ENCODE measurements around the gene NDUFV3.
"Not testable (repeated sequence)": the region's sequence is repeated elsewhere in the genome, so short reads cannot be mapped to it uniquely, and the experiment has no call there.

Gene NDUFV3

GRCh38 chr21:42941696-42942085, 48.6 kb downstream of the NDUFV3 start:
- no peaks in the 10 kb centered on the region for H3K4me1 ChIP-seq (ENCODE audit: control insufficient read depth in 1 of 2, insufficient read depth in 2 of 2, low read length in 2 of 2)
- H3K27ac ChIP-seq (ENCODE audit: low read length), result no peak overlapping the region
- H3K9me3 ChIP-seq (ENCODE audit: control insufficient read depth in 1 of 2, low read length in 2 of 2), result no peaks in the 10 kb centered on the region
- no peaks in the 10 kb centered on the region for H3K27me3 ChIP-seq (ENCODE audit: low read depth, low read length)
- no peaks in the 10 kb centered on the region for H3K36me3 ChIP-seq (ENCODE audit: control insufficient read depth in 1 of 2, insufficient read depth in 2 of 2, low read length in 2 of 2)
- H3K4me3 ChIP-seq (ENCODE audit: low read depth in 1 of 2, low read length in 2 of 2), result no peak overlapping the region

- Histone ChIP-seq H3K36me3 (ENCODE audit: control insufficient read depth in 1 of 2, insufficient read depth in 2 of 2, low read length in 2 of 2) (no peaks in the 10 kb centered on the region), H3K9me3 (ENCODE audit: control insufficient read depth in 1 of 2, low read length in 2 of 2) (no peaks in the 10 kb centered on the region), H3K4me1 (ENCODE audit: control insufficient read depth in 1 of 2, insufficient read depth in 2 of 2, low read length in 2 of 2) (no peaks in the 10 kb centered on the region), H3K27ac (ENCODE audit: low read length) (no peak overlapping the region), H3K4me3 (ENCODE audit: low read depth in 1 of 2, low read length in 2 of 2) (no peak overlapping the region), H3K27me3 (ENCODE audit: low read depth, low read length) (no peaks in the 10 kb centered on the region)
Measured at GRCh38 chr21:42942244-42942643, 49.1 kb downstream of the NDUFV3 start.

GRCh38 chr21:42949094-42949755, 56.1 kb downstream of the NDUFV3 start:
- not testable (repeated sequence) for H3K27me3 ChIP-seq (ENCODE audit: low read depth, low read length); H3K27ac ChIP-seq (ENCODE audit: low read length); H3K4me3 ChIP-seq (ENCODE audit: low read depth in 1 of 2, low read length in 2 of 2); H3K9me3 ChIP-seq (ENCODE audit: control insufficient read depth in 1 of 2, low read length in 2 of 2); H3K4me1 ChIP-seq (ENCODE audit: control insufficient read depth in 1 of 2, insufficient read depth in 2 of 2, low read length in 2 of 2); H3K36me3 ChIP-seq (ENCODE audit: control insufficient read depth in 1 of 2, insufficient read depth in 2 of 2, low read length in 2 of 2)

- not testable (repeated sequence) for H3K27me3 ChIP-seq (ENCODE audit: low read depth, low read length); H3K4me3 ChIP-seq (ENCODE audit: low read depth in 1 of 2, low read length in 2 of 2); H3K4me1 ChIP-seq (ENCODE audit: control insufficient read depth in 1 of 2, insufficient read depth in 2 of 2, low read length in 2 of 2); H3K27ac ChIP-seq (ENCODE audit: low read length); H3K9me3 ChIP-seq (ENCODE audit: control insufficient read depth in 1 of 2, low read length in 2 of 2); H3K36me3 ChIP-seq (ENCODE audit: control insufficient read depth in 1 of 2, insufficient read depth in 2 of 2, low read length in 2 of 2)
Measured at GRCh38 chr21:42951193-42951592, 58.1 kb downstream of the NDUFV3 start.

- H3K27me3 ChIP-seq (ENCODE audit: low read depth, low read length), result no peaks in the 10 kb centered on the region
- H3K4me1 ChIP-seq (ENCODE audit: control insufficient read depth in 1 of 2, insufficient read depth in 2 of 2, low read length in 2 of 2), result no peaks in the 10 kb centered on the region
- no peak overlapping the region for H3K4me3 ChIP-seq (ENCODE audit: low read depth in 1 of 2, low read length in 2 of 2)
- H3K36me3 ChIP-seq (ENCODE audit: control insufficient read depth in 1 of 2, insufficient read depth in 2 of 2, low read length in 2 of 2), result no peaks in the 10 kb centered on the region
- H3K9me3 ChIP-seq (ENCODE audit: control insufficient read depth in 1 of 2, low read length in 2 of 2), result no peaks in the 10 kb centered on the region
- no peak overlapping the region for H3K27ac ChIP-seq (ENCODE audit: low read length)
Measured at GRCh38 chr21:42956824-42957630, 63.9 kb downstream of the NDUFV3 start.

- not testable (repeated sequence) for H3K36me3 ChIP-seq (ENCODE audit: control insufficient read depth in 1 of 2, insufficient read depth in 2 of 2, low read length in 2 of 2); H3K4me1 ChIP-seq (ENCODE audit: control insufficient read depth in 1 of 2, insufficient read depth in 2 of 2, low read length in 2 of 2); H3K4me3 ChIP-seq (ENCODE audit: low read depth in 1 of 2, low read length in 2 of 2); H3K27me3 ChIP-seq (ENCODE audit: low read depth, low read length); H3K27ac ChIP-seq (ENCODE audit: low read length); H3K9me3 ChIP-seq (ENCODE audit: control insufficient read depth in 1 of 2, low read length in 2 of 2)
Measured at GRCh38 chr21:42958122-42958521, 65.0 kb downstream of the NDUFV3 start.

GRCh38 chr21:42959728-42960127, 66.6 kb downstream of the NDUFV3 start:
- H3K27me3 ChIP-seq (ENCODE audit: low read depth, low read length), result no peaks in the 10 kb centered on the region
- H3K4me3 ChIP-seq (ENCODE audit: low read depth in 1 of 2, low read length in 2 of 2), result no peak overlapping the region
- H3K4me1 ChIP-seq (ENCODE audit: control insufficient read depth in 1 of 2, insufficient read depth in 2 of 2, low read length in 2 of 2), result no peaks in the 10 kb centered on the region
- H3K36me3 ChIP-seq (ENCODE audit: control insufficient read depth in 1 of 2, insufficient read depth in 2 of 2, low read length in 2 of 2), result no peaks in the 10 kb centered on the region
- no peaks in the 10 kb centered on the region for H3K9me3 ChIP-seq (ENCODE audit: control insufficient read depth in 1 of 2, low read length in 2 of 2)
- H3K27ac ChIP-seq (ENCODE audit: low read length), result no peak overlapping the region

GRCh38 chr21:42962380-42963007, 69.4 kb downstream of the NDUFV3 start:
- no peaks in the 10 kb centered on the region for H3K9me3 ChIP-seq (ENCODE audit: control insufficient read depth in 1 of 2, low read length in 2 of 2)
- no peak overlapping the region for H3K4me3 ChIP-seq (ENCODE audit: low read depth in 1 of 2, low read length in 2 of 2)
- H3K4me1 ChIP-seq (ENCODE audit: control insufficient read depth in 1 of 2, insufficient read depth in 2 of 2, low read length in 2 of 2), result no peaks in the 10 kb centered on the region
- no peaks in the 10 kb centered on the region for H3K27me3 ChIP-seq (ENCODE audit: low read depth, low read length)
- no peak overlapping the region for H3K27ac ChIP-seq (ENCODE audit: low read length)
- no peaks in the 10 kb centered on the region for H3K36me3 ChIP-seq (ENCODE audit: control insufficient read depth in 1 of 2, insufficient read depth in 2 of 2, low read length in 2 of 2)
